Kidney (tissue), 14 donors: ENCODE results near the gene MDM2. TPM values are rescaled to one million over a fixed set of nuclear protein-coding genes. Genes with fewer than 3 reads are reported as not detected.

ENCODE experiments used
- DNase-seq, 5 donors: peaks; one replicate each; pipeline ENCODE4 v3.0.0-alpha.2; 2013 to 2020
- FAIRE-seq: peaks from 2 replicates; lab custom pipeline; 2012; peaks lifted over from hg19 to GRCh38; lab: Jason Lieb, UNC
- H3K27ac ChIP-seq, 2 donors: one replicate each; pipeline ENCODE4 v1.7.0; 2013; ENCODE audit warnings: low read depth in 2 of 2, low read length in 2 of 2, inconsistent platforms in 1 of 2
- H3K27me3 ChIP-seq: one replicate; pipeline ENCODE4 v1.7.1; 2013; ENCODE audit warnings: low read length, inconsistent platforms; ENCODE audit not compliant: control insufficient read depth, insufficient read depth
- H3K36me3 ChIP-seq, 3 donors: one replicate each; pipeline versions ENCODE4 v1.7.0 to v1.7.1; 2013; ENCODE audit warnings: low read length in 3 of 3, control low read depth in 1 of 3, inconsistent platforms in 1 of 3; ENCODE audit not compliant: insufficient read depth in 3 of 3, control insufficient read depth in 2 of 3
- H3K4me1 ChIP-seq, 3 donors: one replicate each; pipeline versions ENCODE4 v1.7.0 to v1.7.1; 2013; ENCODE audit warnings: low read length in 3 of 3, inconsistent platforms in 1 of 3, low read depth in 1 of 3; ENCODE audit not compliant: control insufficient read depth in 2 of 3, insufficient read depth in 2 of 3
- H3K4me3 ChIP-seq, 3 donors: one replicate each; pipeline versions ENCODE4 v1.7.0 to v1.8.1; 2013; ENCODE audit warnings: low read length in 3 of 3, control low read depth in 1 of 3, inconsistent platforms in 1 of 3
- H3K9ac ChIP-seq, 3 donors: one replicate each; pipeline versions ENCODE4 v1.7.0 to v1.7.1; 2013; ENCODE audit warnings: low read length in 3 of 3, control low read depth in 1 of 3, inconsistent platforms in 1 of 3
- H3K9me3 ChIP-seq, 3 donors: one replicate each; pipeline versions ENCODE4 v1.7.0 to v1.7.1; 2013; ENCODE audit warnings: low read length in 3 of 3, control low read depth in 1 of 3, inconsistent platforms in 1 of 3; ENCODE audit not compliant: control insufficient read depth in 2 of 3, insufficient read depth in 1 of 3
- CTCF ChIP-seq: IDR thresholded peaks from 3 replicates; pipeline ENCODE4 v1.5.1; 2012; ENCODE audit warnings: mild to moderate bottlenecking, moderate library complexity, borderline replicate concordance; ENCODE audit not compliant: insufficient read depth; ENCODE audit errors: extremely low read depth
- intact Hi-C: fragments of 100-400 bp; cut with DNase I; formaldehyde crosslinking; loops from one replicate; pipeline ENCODE4 v1.11.1; 2022
- polyA plus RNA-seq: library from polyadenylated mRNA; stranded (reverse); fragments of 350-450 nt; fragmentation: Illumina TruSeq; extraction: RNeasy Lipid Tissue Mini Kit (QIAGEN cat#74804); gene quantifications from one replicate; pipeline ENCODE4 v1.2.3, GENCODE V29; 2014; ENCODE audit warnings: low read depth, low replicate concordance; ENCODE audit not compliant: insufficient read depth
- total RNA-seq: library from RNA; stranded (reverse); fragmentation: NEBNext Ultra II Directional; extraction: Animal tissue kit (Norgen Biotek cat#: 25700); gene quantifications from one replicate; pipeline ENCODE4 v1.2.1, GENCODE V29; 2021
- donor health status: control.
- donor health status: control.
- donor health status: control.
- donor health status: control.
- donor health status: control.
- donor health status: DM: yes; HTN: yes; CAD: no.
- donor health status: Normal renal cell carcinoma (clear cell type).

The MDM2 gene
- total and polyA plus RNA-seq, 2 donors from 2014 or later, result 38.5 to 103 TPM

- FAIRE-seq (no peak), DNase-seq (no peak)
- no peak overlapping the region for H3K4me3 ChIP-seq
- H3K9me3 ChIP-seq, result no peaks in the 10 kb centered on the region
- TF ChIP-seq CTCF, result no peak
- H3K27me3 ChIP-seq, result no peaks in the 10 kb centered on the region
- H3K9ac ChIP-seq, result no peak overlapping the region
- H3K36me3 ChIP-seq, result no peaks in the 10 kb centered on the region
- no peak overlapping the region for H3K27ac ChIP-seq
- no peaks in the 10 kb centered on the region for H3K4me1 ChIP-seq
- intact Hi-C loops, result no loop called here
Observed at GRCh38 chr12:68789144-68789878, 18.7 kb upstream of the MDM2 start.

- Histone ChIP-seq H3K27me3 (no peaks in the 10 kb centered on the region), H3K4me3 (no peak overlapping the region), H3K4me1 (no peaks in the 10 kb centered on the region), H3K9me3 (no peaks in the 10 kb centered on the region), H3K9ac (no peak overlapping the region), H3K36me3 (no peaks in the 10 kb centered on the region), H3K27ac (no peak overlapping the region)
- DNase-seq (no peak), FAIRE-seq (no peak)
- no peak for TF ChIP-seq CTCF
- intact Hi-C loops, result no loop called here
Observed at GRCh38 chr12:68790081-68790951, 17.7 kb upstream of the MDM2 start.

GRCh38 chr12:68790952-68791234 lies 17.1 kb upstream of the MDM2 start:
- no peak overlapping the region for H3K4me3 ChIP-seq
- intact Hi-C loops, result no loop called here
- FAIRE-seq, result no peak
- H3K4me1 ChIP-seq, result no peaks in the 10 kb centered on the region
- H3K9ac ChIP-seq, result no peak overlapping the region
- H3K27me3 ChIP-seq, result no peaks in the 10 kb centered on the region
- H3K9me3 ChIP-seq, result no peaks in the 10 kb centered on the region
- H3K27ac ChIP-seq, result no peak overlapping the region
- TF ChIP-seq CTCF, result no peak
- H3K36me3 ChIP-seq, result no peaks in the 10 kb centered on the region
- DNase-seq, result no peak
